Fibroblast of peridontal ligament (primary cell): ENCODE results near the gene TMEM135.
"Not testable (repeated sequence)": the region's sequence is repeated elsewhere in the genome, so short reads cannot be mapped to it uniquely, and the experiment has no call there.

ENCODE experiments used
- DNase-seq: peaks from one replicate; pipeline ENCODE4 v3.0.0-alpha.2; 2010; ENCODE audit errors: extremely low read depth

The TMEM135 gene

DNA sequence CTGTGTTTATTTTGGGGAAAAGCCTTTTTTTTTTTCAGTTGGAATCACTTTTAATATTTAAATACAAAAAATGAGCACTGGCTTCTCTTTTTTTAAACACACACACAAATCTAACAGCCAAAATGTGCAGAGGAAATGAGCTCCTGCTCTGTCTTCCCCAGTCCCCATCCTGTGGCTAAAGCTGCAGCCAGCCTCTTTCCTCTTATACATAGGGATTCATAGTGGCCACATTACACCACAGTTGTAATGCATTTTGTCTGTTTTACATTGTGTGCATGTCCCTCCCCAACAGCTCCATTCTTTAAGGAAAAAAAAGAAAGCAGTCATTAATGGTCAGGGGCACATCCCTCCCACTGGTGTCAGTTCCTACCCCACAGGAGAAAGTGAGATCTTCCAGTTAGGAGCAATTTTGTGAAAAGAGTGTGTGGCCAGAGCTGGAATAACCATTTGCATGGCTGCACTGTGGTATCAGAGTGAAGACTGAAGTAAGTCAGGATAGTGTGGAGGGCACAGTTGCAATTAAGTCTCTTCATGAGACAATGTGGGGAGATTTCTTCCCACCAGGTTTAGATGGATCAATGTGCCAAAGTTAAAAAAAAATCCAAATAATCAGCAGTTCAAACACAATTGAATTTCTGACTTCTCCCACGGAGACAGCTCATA is 220.6 kb downstream of the TMEM135 start:
- no peak for DNase-seq

DNA sequence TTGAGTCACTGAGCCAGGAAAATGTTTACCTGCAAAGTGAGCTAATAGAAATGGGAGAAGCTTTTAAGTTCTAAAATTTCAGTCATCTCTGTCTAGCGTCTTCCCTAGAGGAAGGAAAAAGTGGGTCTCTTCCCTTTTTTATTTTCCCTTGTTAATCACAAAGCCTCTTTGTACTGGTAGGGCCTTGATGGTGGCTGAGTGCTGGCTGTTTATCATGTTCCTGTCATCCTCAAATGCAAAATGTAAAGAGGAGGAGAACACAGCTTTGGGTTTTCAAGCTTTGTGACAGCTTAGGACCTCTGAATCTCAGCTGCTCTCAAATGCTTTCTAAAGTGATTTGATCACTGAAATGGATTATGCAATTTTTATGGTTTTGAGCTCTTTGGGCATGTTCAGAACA is 222.0 kb downstream of the TMEM135 start:
- no peak for DNase-seq

GRCh38 chr11:87260811-87261210 is 223.1 kb downstream of the TMEM135 start:
- peak; percentile 38 for DNase-seq

DNA sequence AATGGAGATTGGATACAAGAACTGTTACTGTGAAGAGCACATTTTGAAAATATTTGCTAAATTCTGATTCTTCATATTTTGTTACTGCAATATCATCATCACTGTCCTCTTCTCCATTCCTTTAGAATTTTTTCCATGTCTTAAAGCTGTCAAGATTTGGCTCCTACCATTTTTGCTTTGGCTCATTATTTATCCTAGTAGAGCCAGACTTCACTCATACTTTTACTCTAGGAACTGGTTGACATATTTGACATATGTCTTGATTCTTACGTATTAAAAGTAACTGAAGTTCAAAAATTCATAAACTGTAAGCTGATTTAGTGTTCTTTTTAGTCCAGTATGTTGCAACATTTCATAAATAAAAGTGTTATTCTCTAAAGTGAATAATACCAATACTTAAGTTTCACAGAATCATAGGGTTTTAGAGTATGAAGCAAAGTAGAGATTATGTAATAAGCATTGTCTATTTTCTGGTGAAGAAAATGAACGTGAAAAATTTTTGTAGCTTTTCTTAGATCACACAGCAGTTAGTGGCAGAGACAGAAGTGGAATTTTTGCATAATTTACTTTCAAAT is 225.6 kb downstream of the TMEM135 start:
- DNase-seq = no peak

GRCh38 chr11:87263979-87264378 is 226.2 kb downstream of the TMEM135 start:
- DNase-seq = no peak

GRCh38 chr11:87265132-87265531 is 227.4 kb downstream of the TMEM135 start:
- peak; percentile 81 for DNase-seq

GRCh38 chr11:87265979-87266378 is 228.2 kb downstream of the TMEM135 start:
- DNase-seq = no peak

GRCh38 chr11:87266751-87267150 is 229.0 kb downstream of the TMEM135 start:
- DNase-seq = no peak

- not testable (repeated sequence) for DNase-seq
Measured at GRCh38 chr11:87271951-87272350, 234.2 kb downstream of the TMEM135 start.

DNA sequence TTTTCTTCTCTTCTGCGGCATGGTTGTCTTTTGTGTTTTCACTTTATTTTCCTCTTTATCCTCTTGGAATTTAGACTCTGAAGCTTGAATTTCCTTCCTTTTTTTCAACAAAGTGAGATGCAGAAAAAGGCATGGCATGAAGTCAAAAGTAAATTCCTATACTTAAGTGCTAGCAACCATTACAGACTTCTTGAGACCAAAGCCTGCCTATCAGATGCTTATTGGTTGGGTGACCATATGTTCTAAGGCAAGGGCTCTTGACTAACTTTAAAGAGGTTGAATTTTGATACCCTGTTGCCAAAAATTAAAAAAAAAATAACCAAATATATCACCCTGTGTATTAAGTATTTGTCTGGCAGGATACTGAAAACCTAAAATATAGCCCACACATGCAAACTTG is 237.4 kb downstream of the TMEM135 start:
- peak; percentile 28 for DNase-seq

DNA sequence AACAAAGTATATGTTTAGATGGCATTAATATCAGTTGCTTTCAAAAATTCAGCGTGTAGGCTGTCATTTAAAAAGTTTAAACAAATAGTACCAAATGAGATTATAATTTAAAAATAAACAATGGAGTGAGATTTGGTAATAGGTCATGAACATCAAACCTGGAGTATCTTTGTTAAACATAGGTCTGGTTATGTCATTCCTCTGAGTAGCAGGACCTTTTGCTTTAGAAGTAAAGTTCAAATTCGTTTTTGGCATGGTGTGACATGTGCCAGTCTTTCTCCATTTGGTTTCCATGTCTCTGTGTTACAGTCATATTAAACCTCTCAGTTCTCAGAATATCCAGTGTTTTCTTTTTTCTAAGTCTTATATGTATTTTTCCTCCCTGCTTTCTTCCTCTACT is 242.4 kb downstream of the TMEM135 start:
- no peak for DNase-seq

DNA sequence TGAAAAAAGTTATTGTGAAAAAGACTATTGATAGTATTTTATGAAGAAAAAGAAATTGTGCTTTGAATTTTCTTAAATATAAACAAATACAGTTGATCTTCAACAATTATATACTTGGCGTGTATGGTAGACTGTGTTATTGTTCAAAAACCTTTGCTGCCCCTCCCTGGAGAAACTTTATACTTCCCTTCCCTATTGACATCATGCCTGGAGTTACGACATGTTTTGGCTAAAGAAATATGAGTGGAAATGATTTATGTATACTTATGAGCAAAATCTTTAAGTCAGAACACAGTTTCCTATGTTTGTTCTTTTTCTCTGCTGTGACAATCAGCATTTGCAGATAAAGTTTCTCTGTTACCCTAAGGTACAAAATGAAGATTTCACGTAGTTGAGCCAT is 243.8 kb downstream of the TMEM135 start:
- peak; percentile 92 for DNase-seq

GRCh38 chr11:87284306-87284705 is 246.6 kb downstream of the TMEM135 start:
- peak; percentile 87 for DNase-seq

GRCh38 chr11:87285674-87286073 is 247.9 kb downstream of the TMEM135 start:
- not testable (repeated sequence) for DNase-seq

DNA sequence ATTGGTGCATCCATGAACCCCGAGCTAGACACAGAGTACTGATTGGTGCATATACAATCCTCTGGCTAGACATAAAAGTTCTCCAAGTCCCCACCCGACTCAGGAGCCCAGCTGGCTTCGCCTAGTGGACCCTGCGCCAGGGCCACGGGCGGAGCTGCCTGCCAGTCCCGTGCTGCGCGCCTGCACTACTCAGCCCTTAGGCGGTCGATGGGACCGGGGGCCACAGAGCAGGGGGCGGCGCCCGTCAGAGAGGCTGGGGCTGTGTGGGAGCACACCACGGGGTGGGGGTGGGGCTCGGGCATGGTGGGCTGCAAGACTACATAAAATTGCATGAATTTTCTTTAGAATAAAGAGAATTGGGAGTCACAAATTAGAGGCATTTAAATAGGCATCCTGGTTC is 248.6 kb downstream of the TMEM135 start:
- no peak for DNase-seq

- DNase-seq = peak; percentile 85
Measured at GRCh38 chr11:87290304-87290922, 252.7 kb downstream of the TMEM135 start.

GRCh38 chr11:87292598-87292997 is 254.9 kb downstream of the TMEM135 start:
- DNase-seq = no peak

DNA sequence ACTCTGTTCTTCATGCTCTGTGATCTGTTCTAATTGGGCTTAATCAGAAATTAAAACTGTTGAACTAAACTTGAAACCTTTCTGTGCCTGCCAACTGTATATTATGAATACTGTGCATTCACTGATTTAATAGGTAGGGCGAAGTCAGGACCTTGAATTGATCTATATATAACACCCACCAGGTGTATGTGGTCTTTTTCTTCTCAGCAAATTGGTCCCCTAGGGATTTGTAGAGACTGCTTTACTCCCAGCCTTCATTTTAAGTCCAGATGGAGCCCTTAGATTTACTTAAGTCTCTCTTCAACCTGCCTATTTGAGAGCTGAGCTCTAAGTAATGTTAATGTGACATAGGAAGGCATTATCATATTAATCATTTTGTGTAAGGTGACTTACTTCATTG is 257.5 kb downstream of the TMEM135 start:
- no peak for DNase-seq

GRCh38 chr11:87296627-87297026 is 258.9 kb downstream of the TMEM135 start:
- DNase-seq = no peak

DNA sequence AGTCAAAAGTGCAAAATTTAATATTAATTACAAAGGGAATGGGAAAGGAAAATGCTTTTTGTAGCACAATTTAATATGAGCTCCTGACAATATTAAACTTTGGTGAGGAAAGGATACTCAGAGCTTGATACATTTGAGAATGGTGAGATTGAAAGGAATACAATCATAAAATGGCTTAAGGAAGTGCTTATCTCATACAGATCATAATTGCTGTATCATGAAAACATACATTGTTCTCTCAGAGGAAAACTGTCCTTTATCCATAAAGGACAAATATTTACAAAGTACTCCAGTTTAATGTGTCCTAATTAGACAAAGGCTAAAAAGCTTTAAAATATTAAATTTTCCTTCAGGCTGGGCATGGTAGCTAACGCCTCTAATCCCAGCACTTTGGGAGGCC is 260.4 kb downstream of the TMEM135 start:
- DNase-seq = no peak

GRCh38 chr11:87299041-87299481 is 261.3 kb downstream of the TMEM135 start:
- no peak for DNase-seq

DNA sequence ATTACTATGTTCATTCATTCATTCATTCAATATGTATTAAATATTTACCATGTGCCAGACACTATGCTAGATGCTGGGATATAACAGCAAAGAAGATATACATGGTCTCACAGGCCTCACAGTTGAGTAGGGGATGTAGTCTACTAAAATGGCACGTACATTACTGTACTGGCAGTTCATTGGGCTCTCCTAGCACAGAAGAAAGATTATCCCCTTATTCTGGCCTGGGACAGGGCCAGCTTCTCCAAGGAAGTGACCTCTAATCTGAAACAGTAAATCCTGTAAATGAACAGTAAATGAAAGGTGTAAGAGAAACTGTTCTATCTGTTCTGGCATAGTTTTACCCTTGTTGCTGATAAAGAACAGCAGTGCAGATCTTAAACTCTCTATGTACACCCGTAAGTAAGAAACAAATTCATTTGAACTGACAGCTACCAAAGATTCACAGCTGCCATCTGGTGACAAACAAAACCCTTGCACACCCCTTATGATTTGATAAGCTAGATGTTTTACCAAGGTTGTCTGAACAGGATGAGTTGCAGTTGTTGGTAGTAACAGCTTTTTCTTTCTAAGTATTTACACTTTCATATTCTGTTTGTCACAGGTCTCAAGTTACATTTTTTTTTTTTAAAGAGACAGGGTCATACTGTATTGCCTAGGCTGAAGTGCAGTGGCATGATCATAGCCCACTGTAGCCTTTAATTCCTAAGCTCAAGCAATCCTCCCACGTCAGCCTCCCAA is 263.1 kb downstream of the TMEM135 start:
- no peak for DNase-seq
